ENCODE data around the gene RBFOX2. TPM values are rescaled to one million over a fixed set of nuclear protein-coding genes. Genes with fewer than 3 reads are reported as not detected.

The RBFOX2 gene
- total RNA-seq, 3 donors from 2014 or later = 63.4 to 97.3 (median 85.5) TPM

GRCh38 chr22:36027935-36028645 lies 534 bp downstream of the RBFOX2 start:
- TF ChIP-seq POLR2A (IDR thresholded peaks at IDR 0.05) = no peak
- TF ChIP-seq CTCF (IDR thresholded peaks at IDR 0.05) = no peak
- no peak for TF ChIP-seq POLR2AphosphoS5 (IDR thresholded peaks at IDR 0.05)
- intact Hi-C loops (cut with DNase I; ENCODE audit: low total_unique reads) = loop anchor here (5.0 to 10.0 kb wide), 2 partner anchors 94 to 403 kb away; no protein-coding TSS in a partner anchor
- Histone ChIP-seq H3K4me1 (no peaks in the 10 kb centered on the region), H3K9me3 (no peaks in the 10 kb centered on the region), H3K4me3 (peak overlapping the region; percentile 80 to 93 (median 87)), H3K36me3 (no peaks in the 10 kb centered on the region), H3K27ac (peak overlapping the region; percentile 87 to 95), H3K27me3 (no peaks in the 10 kb centered on the region)
- DNase-seq (ENCODE audit: low spot score in 2 of 2) = peak; percentile 24 to 54

GRCh38 chr22:36027579-36027934 lies 1.1 kb downstream of the RBFOX2 start:
- H3K27ac ChIP-seq = peak overlapping the region; percentile 87 to 95
- H3K27me3 ChIP-seq = no peaks in the 10 kb centered on the region
- H3K4me3 ChIP-seq = peak overlapping the region; percentile 80 to 93 (median 87)
- H3K4me1 ChIP-seq = no peaks in the 10 kb centered on the region
- H3K36me3 ChIP-seq = no peaks in the 10 kb centered on the region
- DNase-seq (ENCODE audit: low spot score in 2 of 2) = no peak
- no peak for TF ChIP-seq POLR2AphosphoS5 (IDR thresholded peaks at IDR 0.05)
- TF ChIP-seq POLR2A (IDR thresholded peaks at IDR 0.05) = no peak
- TF ChIP-seq CTCF (IDR thresholded peaks at IDR 0.05) = no peak
- no peaks in the 10 kb centered on the region for H3K9me3 ChIP-seq
- intact Hi-C loops (cut with DNase I; ENCODE audit: low total_unique reads) = loop anchor here (5.0 to 10.0 kb wide), 2 partner anchors 95 to 403 kb away; no protein-coding TSS in a partner anchor

GRCh38 chr22:36026741-36027140 lies 1.9 kb downstream of the RBFOX2 start:
- intact Hi-C loops (cut with DNase I; ENCODE audit: low total_unique reads) = loop anchor here (5.0 to 10.0 kb wide), 2 partner anchors 96 to 402 kb away; no protein-coding TSS in a partner anchor
- H3K4me1 ChIP-seq = no peaks in the 10 kb centered on the region
- DNase-seq (ENCODE audit: low spot score in 2 of 2) = no peak

GRCh38 chr22:36022697-36023096 lies 5.9 kb downstream of the RBFOX2 start:
- Histone ChIP-seq H3K27ac (peak overlapping the region; percentile 53 to 62), H3K27me3 (no peaks in the 10 kb centered on the region), H3K4me3 (no peak overlapping the region), H3K4me1 (no peaks in the 10 kb centered on the region), H3K9me3 (no peaks in the 10 kb centered on the region), H3K36me3 (no peaks in the 10 kb centered on the region)
- intact Hi-C loops (cut with DNase I; ENCODE audit: low total_unique reads) = loop anchor here (10.0 kb wide), 1 partner anchor 398 kb away; no protein-coding TSS in a partner anchor
- no peak for TF ChIP-seq CTCF (IDR thresholded peaks at IDR 0.05)
- no peak for DNase-seq (ENCODE audit: low spot score in 2 of 2)

More at GRCh38 chr22:36026741-36027140, 1.9 kb downstream of the RBFOX2 start:
- TF ChIP-seq CTCF (IDR thresholded peaks at IDR 0.05) (no peak), POLR2A (IDR thresholded peaks at IDR 0.05) (no peak), POLR2AphosphoS5 (IDR thresholded peaks at IDR 0.05) (no peak)
- peak overlapping the region; percentile 80 to 93 (median 87) for H3K4me3 ChIP-seq
- no peaks in the 10 kb centered on the region for H3K36me3 ChIP-seq
- H3K27me3 ChIP-seq = no peaks in the 10 kb centered on the region
- no peaks in the 10 kb centered on the region for H3K9me3 ChIP-seq
- H3K27ac ChIP-seq = peak overlapping the region; percentile 27 to 87

GRCh38 chr22:36022162-36022561 lies 6.5 kb downstream of the RBFOX2 start:
- H3K27me3 ChIP-seq = no peaks in the 10 kb centered on the region
- H3K36me3 ChIP-seq = no peaks in the 10 kb centered on the region
- intact Hi-C loops (cut with DNase I; ENCODE audit: low total_unique reads) = loop anchor here (10.0 kb wide), 1 partner anchor 397 kb away; no protein-coding TSS in a partner anchor
- peak overlapping the region; percentile 53 to 62 for H3K27ac ChIP-seq
- no peaks in the 10 kb centered on the region for H3K9me3 ChIP-seq
- H3K4me3 ChIP-seq = no peak overlapping the region
- H3K4me1 ChIP-seq = no peaks in the 10 kb centered on the region
- DNase-seq (ENCODE audit: low spot score in 2 of 2) = no peak
- no peak for TF ChIP-seq POLR2AphosphoS5 (IDR thresholded peaks at IDR 0.05)
- no peak for TF ChIP-seq POLR2A (IDR thresholded peaks at IDR 0.05)
- TF ChIP-seq CTCF (IDR thresholded peaks at IDR 0.05) = no peak

Measured in breast epithelium (tissue), 4 donors.